Aorta (tissue), 5 donors: ENCODE measurements around the gene OGDHL. TPM values are rescaled to one million over a fixed set of nuclear protein-coding genes. Genes with fewer than 3 reads are reported as not detected.

Experiments
- ATAC-seq: fragments of 200-7000 bp; cut with Tn5 transposase; one replicate; pipeline ENCODE4 v1.9.1; 2022; ENCODE audit warnings: moderate library complexity; ENCODE audit not compliant: low FRiP score
- DNase-seq, 2 donors: peaks; one replicate each; pipeline ENCODE4 v3.0.0-alpha.2; 2020
- H3K27ac ChIP-seq, 2 donors: one replicate each; pipeline ENCODE4 v1.5.1; 2013; ENCODE audit warnings: low read length in 2 of 2, mild to moderate bottlenecking in 2 of 2, moderate library complexity in 2 of 2, control low read depth in 1 of 2, inconsistent platforms in 1 of 2, low read depth in 1 of 2
- H3K27me3 ChIP-seq, 2 donors: one replicate each; pipeline ENCODE4 v1.6.1; 2013; ENCODE audit warnings: control low read depth in 1 of 2, low read length in 1 of 2, mild to moderate bottlenecking in 1 of 2, moderate library complexity in 1 of 2; ENCODE audit not compliant: insufficient read depth in 2 of 2, control insufficient read depth in 1 of 2
- H3K36me3 ChIP-seq, 2 donors: one replicate each; pipeline ENCODE4 v1.6.1; 2013; ENCODE audit warnings: control low read depth in 1 of 2, low read length in 1 of 2, mild to moderate bottlenecking in 1 of 2; ENCODE audit not compliant: insufficient read depth in 2 of 2, control insufficient read depth in 1 of 2
- H3K4me1 ChIP-seq, 2 donors: one replicate each; pipeline ENCODE4 v1.6.1; 2013; ENCODE audit warnings: low read length in 2 of 2, control low read depth in 1 of 2, mild to moderate bottlenecking in 1 of 2, moderate library complexity in 1 of 2; ENCODE audit not compliant: insufficient read depth in 2 of 2, control insufficient read depth in 1 of 2
- H3K4me3 ChIP-seq, 2 donors: one replicate each; pipeline ENCODE4 v1.5.1; 2013; ENCODE audit warnings: low read length in 2 of 2, control low read depth in 1 of 2, mild to moderate bottlenecking in 1 of 2
- H3K9me3 ChIP-seq: one replicate; pipeline ENCODE4 v1.6.1; 2013; ENCODE audit warnings: mild to moderate bottlenecking, low read length; ENCODE audit not compliant: control insufficient read depth
- WGBS, 2 donors: extraction: QIAGEN DNeasy Blood & Tissue Kit; methylation state at CpG; one replicate each; pipeline ENCODE4 v1.1.7; 2013; 5-methylcytosine and 5-hydroxymethylcytosine counted together
- intact Hi-C, 2 donors: fragments of 100-400 bp; cut with DNase I; formaldehyde crosslinking; loops; one replicate each; pipeline versions ENCODE4 v1.14.2 to v1.15.0; 2022
- polyA plus RNA-seq, 2 donors: library from polyadenylated mRNA; stranded (reverse); fragments of 200-250 nt; gene quantifications; one replicate each; pipeline ENCODE4 v1.2.3, GENCODE V29; 2013
- total RNA-seq, 2 donors: library from RNA; stranded (reverse); fragmentation: NEBNext Ultra II Directional; extraction: Animal tissue kit (Norgen Biotek cat#: 25700); gene quantifications; one replicate each; pipeline ENCODE4 v1.2.1, GENCODE V29; 2021
- donor health status: healthy with polysubstance abuse.
- donor health status: Bipolar disorder and iron deficiency.
- donor health status: DM: no; HTN: no; CAD: no.
- donor health status: DM: no; HTN: no; CAD: no.
- donor health status: DM: yes; HTN: yes; CAD: no.

OGDHL gene
- total and polyA plus RNA-seq, 4 donors: 0.13 TPM; not detected in 3

- no peaks in the 10 kb centered on the region for H3K9me3 ChIP-seq
- H3K27me3 ChIP-seq: no peaks in the 10 kb centered on the region
- peak; percentile 42 for ATAC-seq
- intact Hi-C loops: no loop called here
- DNase-seq: no peak
- 65 to 68% methylated on average over 9 of the region's 9 CpGs for WGBS, 2 donors
- no peaks in the 10 kb centered on the region for H3K36me3 ChIP-seq
- H3K27ac ChIP-seq: no peak overlapping the region
- no peak overlapping the region for H3K4me3 ChIP-seq
- no peaks in the 10 kb centered on the region for H3K4me1 ChIP-seq
Observed at GRCh38 chr10:49698679-49699078, 63.4 kb downstream of the OGDHL start.

GRCh38 chr10:49696311-49696710 lies 65.8 kb downstream of the OGDHL start:
- Histone ChIP-seq H3K27ac (no peak overlapping the region), H3K4me3 (no peak overlapping the region), H3K36me3 (no peaks in the 10 kb centered on the region), H3K9me3 (peaks cover 6% of the 10 kb centered on the region), H3K27me3 (no peaks in the 10 kb centered on the region), H3K4me1 (no peaks in the 10 kb centered on the region)
- DNase-seq: no peak
- 74 to 80% methylated on average over 7 of the region's 7 CpGs for WGBS, 2 donors
- ATAC-seq: no peak
- intact Hi-C loops: no loop called here

- ATAC-seq (no peak), DNase-seq (no peak)
- Histone ChIP-seq H3K4me3 (no peak overlapping the region), H3K27ac (no peak overlapping the region), H3K4me1 (no peaks in the 10 kb centered on the region), H3K27me3 (no peaks in the 10 kb centered on the region), H3K9me3 (peaks cover 6% of the 10 kb centered on the region), H3K36me3 (no peaks in the 10 kb centered on the region)
- intact Hi-C loops: no loop called here
- WGBS, 2 donors: 83 to 84% methylated on average over 6 of the region's 6 CpGs
Observed at GRCh38 chr10:49694466-49694865, 67.7 kb downstream of the OGDHL start.

DNA sequence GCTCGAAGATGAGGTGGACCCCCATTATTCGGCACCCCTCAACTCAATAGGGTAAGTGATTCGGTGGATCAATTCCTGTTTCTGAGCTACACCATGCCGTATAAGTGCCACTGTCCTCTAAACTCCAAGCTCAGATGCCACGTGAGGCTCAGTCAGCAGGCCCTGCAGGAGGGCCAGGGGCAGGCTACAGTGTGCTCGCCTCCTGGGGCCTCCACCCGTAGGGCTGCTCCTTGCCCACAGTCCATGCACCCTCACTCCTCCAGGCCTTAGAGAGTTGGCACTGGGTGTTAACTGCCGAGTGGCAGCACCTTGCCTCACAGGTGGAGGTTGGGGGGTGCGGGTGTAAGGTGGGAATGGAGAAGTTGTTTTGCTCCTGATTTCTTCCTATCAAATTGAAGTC lies 70.5 kb downstream of the OGDHL start:
- H3K4me1 ChIP-seq: no peaks in the 10 kb centered on the region
- no peak overlapping the region for H3K4me3 ChIP-seq
- no peak for DNase-seq
- no peak overlapping the region for H3K27ac ChIP-seq
- intact Hi-C loops: no loop called here
- peaks cover 9% of the 10 kb centered on the region for H3K9me3 ChIP-seq
- 35 to 39% methylated on average over 9 of the region's 9 CpGs for WGBS, 2 donors
- no peaks in the 10 kb centered on the region for H3K27me3 ChIP-seq
- no peaks in the 10 kb centered on the region for H3K36me3 ChIP-seq
- no peak for ATAC-seq

GRCh38 chr10:49690698-49691356 lies 71.3 kb downstream of the OGDHL start:
- DNase-seq (no peak), ATAC-seq (no peak)
- H3K27me3 ChIP-seq: no peaks in the 10 kb centered on the region
- no peaks in the 10 kb centered on the region for H3K4me1 ChIP-seq
- no peaks in the 10 kb centered on the region for H3K36me3 ChIP-seq
- peaks cover 9% of the 10 kb centered on the region for H3K9me3 ChIP-seq
- H3K4me3 ChIP-seq: no peak overlapping the region
- 15 to 17% methylated on average over 12 of the region's 12 CpGs for WGBS, 2 donors
- intact Hi-C loops: no loop called here
- no peak overlapping the region for H3K27ac ChIP-seq

- intact Hi-C loops: no loop called here
- ATAC-seq (no peak), DNase-seq (no peak)
- peaks cover 9% of the 10 kb centered on the region for H3K9me3 ChIP-seq
- no peaks in the 10 kb centered on the region for H3K27me3 ChIP-seq
- WGBS, 2 donors: 25 to 29% methylated on average over 12 of the region's 12 CpGs
- H3K36me3 ChIP-seq: no peaks in the 10 kb centered on the region
- H3K27ac ChIP-seq: no peak overlapping the region
- H3K4me3 ChIP-seq: no peak overlapping the region
- H3K4me1 ChIP-seq: no peaks in the 10 kb centered on the region
Observed at GRCh38 chr10:49689882-49690510, 72.1 kb downstream of the OGDHL start.

- 16 to 26% methylated on average over 7 of the region's 7 CpGs for WGBS, 2 donors
- intact Hi-C loops: no loop called here
- H3K27me3 ChIP-seq: no peaks in the 10 kb centered on the region
Observed at GRCh38 chr10:49688920-49689319, 73.2 kb downstream of the OGDHL start.

GRCh38 chr10:49688261-49688846 lies 73.8 kb downstream of the OGDHL start:
- no peak overlapping the region for H3K27ac ChIP-seq
- ATAC-seq: no peak
- H3K36me3 ChIP-seq: no peaks in the 10 kb centered on the region
- no peak for DNase-seq
- H3K9me3 ChIP-seq: peaks cover 6% of the 10 kb centered on the region
- no peaks in the 10 kb centered on the region for H3K4me1 ChIP-seq
- no peak overlapping the region for H3K4me3 ChIP-seq
- H3K27me3 ChIP-seq: no peaks in the 10 kb centered on the region
- WGBS, 2 donors: 10 to 16% methylated on average over 8 of the region's 8 CpGs
- intact Hi-C loops: no loop called here

More at GRCh38 chr10:49688920-49689319, 73.2 kb downstream of the OGDHL start:
- H3K27ac ChIP-seq: no peak overlapping the region
- ATAC-seq (no peak), DNase-seq (no peak)
- no peak overlapping the region for H3K4me3 ChIP-seq
- H3K9me3 ChIP-seq: peaks cover 9% of the 10 kb centered on the region
- H3K36me3 ChIP-seq: no peaks in the 10 kb centered on the region
- no peaks in the 10 kb centered on the region for H3K4me1 ChIP-seq

GRCh38 chr10:49686651-49687050 lies 75.5 kb downstream of the OGDHL start:
- no peak overlapping the region for H3K4me3 ChIP-seq
- intact Hi-C loops: no loop called here
- ATAC-seq (no peak), DNase-seq (no peak)
- no peaks in the 10 kb centered on the region for H3K4me1 ChIP-seq
- no peak overlapping the region for H3K27ac ChIP-seq
- no peaks in the 10 kb centered on the region for H3K27me3 ChIP-seq
- H3K36me3 ChIP-seq: no peaks in the 10 kb centered on the region
- 63 to 70% methylated on average over 4 of the region's 4 CpGs for WGBS, 2 donors
- peaks cover 5% of the 10 kb centered on the region for H3K9me3 ChIP-seq
